GM21737 (cell line): ENCODE data around the gene TACR1.

Experiments used
- ATAC-seq: cut with Tn5 transposase; IDR thresholded peaks from one replicate; pipeline ENCODE4 v1.9.1; 2021; ENCODE audit warnings: mild to moderate bottlenecking, moderate library complexity; ENCODE audit not compliant: unreplicated experiment

TACR1 gene

GRCh38 chr2:75025216-75025615 lies 174.1 kb downstream of the TACR1 start:
- no peak for ATAC-seq

- no peak for ATAC-seq
These were observed 175.5 kb downstream of the TACR1 start for GRCh38 chr2:75023666-75024455.

- ATAC-seq = no peak
These were observed 176.8 kb downstream of the TACR1 start for GRCh38 chr2:75022516-75022915.

GRCh38 chr2:75021672-75022071 lies 177.6 kb downstream of the TACR1 start:
- no peak for ATAC-seq

GRCh38 chr2:75020476-75020875 lies 178.8 kb downstream of the TACR1 start:
- no peak for ATAC-seq

GRCh38 chr2:75019790-75020189 lies 179.5 kb downstream of the TACR1 start:
- ATAC-seq = no peak

- ATAC-seq = no peak
These were observed 181.2 kb downstream of the TACR1 start for GRCh38 chr2:75018162-75018561.

GRCh38 chr2:75012080-75012479 lies 187.2 kb downstream of the TACR1 start:
- ATAC-seq = no peak

- ATAC-seq = no peak
These were observed 188.7 kb downstream of the TACR1 start for GRCh38 chr2:75010571-75010970.

GRCh38 chr2:75007819-75008218 lies 191.5 kb downstream of the TACR1 start:
- no peak for ATAC-seq

GRCh38 chr2:75007061-75007460 lies 192.3 kb downstream of the TACR1 start:
- ATAC-seq = no peak

- no peak for ATAC-seq
These were observed 193.3 kb downstream of the TACR1 start for GRCh38 chr2:75006041-75006440.

- ATAC-seq = no peak
These were observed 195.5 kb downstream of the TACR1 start for GRCh38 chr2:75003773-75004172.

GRCh38 chr2:75003276-75003675 lies 196.0 kb downstream of the TACR1 start:
- no peak for ATAC-seq

- no peak for ATAC-seq
These were observed 197.3 kb downstream of the TACR1 start for GRCh38 chr2:75002007-75002406.

GRCh38 chr2:74999468-74999867 lies 199.9 kb downstream of the TACR1 start:
- no peak for ATAC-seq
